CD4-positive, alpha-beta T cell treated with Interleukin-17A for 4 hours (primary cell): ENCODE data around the gene CMTM4.
"Not testable (repeated sequence)": the region's sequence is repeated elsewhere in the genome, so short reads cannot be mapped to it uniquely, and the experiment has no call there.

Experiments used
- DNase-seq: peaks from one replicate; pipeline ENCODE4 v3.0.0-alpha.2; 2020; ENCODE audit warnings: mixed read lengths

CMTM4 gene

GRCh38 chr16:66668777-66669444, 27.6 kb downstream of the CMTM4 start:
- DNase-seq = no peak

- no peak for DNase-seq
Observed at GRCh38 chr16:66667944-66668343, 28.6 kb downstream of the CMTM4 start.

- no peak for DNase-seq
Observed at GRCh38 chr16:66662445-66663194, 33.9 kb downstream of the CMTM4 start.

GRCh38 chr16:66661671-66662346, 34.7 kb downstream of the CMTM4 start:
- not testable (repeated sequence) for DNase-seq

GRCh38 chr16:66661210-66661560, 35.4 kb downstream of the CMTM4 start:
- DNase-seq = no peak

- DNase-seq = no peak
Observed at GRCh38 chr16:66660422-66661209, 35.9 kb downstream of the CMTM4 start.

- no peak for DNase-seq
Observed at GRCh38 chr16:66658860-66659190, 37.7 kb downstream of the CMTM4 start.

- no peak for DNase-seq
Observed at GRCh38 chr16:66658143-66658859, 38.2 kb downstream of the CMTM4 start.

- DNase-seq = no peak
Observed at GRCh38 chr16:66656547-66656946, 40.0 kb downstream of the CMTM4 start.

GRCh38 chr16:66653581-66654350, 42.8 kb downstream of the CMTM4 start:
- no peak for DNase-seq

- no peak for DNase-seq
Observed at GRCh38 chr16:66652661-66653360, 43.7 kb downstream of the CMTM4 start.

GRCh38 chr16:66651965-66652364, 44.6 kb downstream of the CMTM4 start:
- no peak for DNase-seq

- no peak for DNase-seq
Observed at GRCh38 chr16:66651474-66651765, 45.1 kb downstream of the CMTM4 start.

- peak; percentile 88 for DNase-seq
Observed at GRCh38 chr16:66650707-66651473, 45.7 kb downstream of the CMTM4 start.

- no peak for DNase-seq
Observed at GRCh38 chr16:66649636-66650205, 46.8 kb downstream of the CMTM4 start.

GRCh38 chr16:66649167-66649566, 47.4 kb downstream of the CMTM4 start:
- DNase-seq = no peak

- no peak for DNase-seq
Observed at GRCh38 chr16:66647866-66648265, 48.7 kb downstream of the CMTM4 start.

- DNase-seq = no peak
Observed at GRCh38 chr16:66641387-66641786, 55.2 kb downstream of the CMTM4 start.

- DNase-seq = no peak
Observed at GRCh38 chr16:66640724-66641314, 55.7 kb downstream of the CMTM4 start.
